GM23338 (cell line): ENCODE results near the gene KRT7. TPM values are rescaled to one million over a fixed set of nuclear protein-coding genes. Genes with fewer than 3 reads are reported as not detected.
A peak's percentile ranks its signal among the peaks of the same experiment; 100 is the strongest.

ENCODE experiments used
- ATAC-seq: fragments of 200-7000 bp; cut with Tn5 transposase; 3 replicates; pipeline ENCODE4 v1.9.1; 2020
- DNase-seq: peaks from one replicate; pipeline ENCODE4 v3.0.0-alpha.2; 2015; ENCODE audit warnings: low spot score
- H2AFZ ChIP-seq: fragments of 200-600 bp; sonication (generic); 2 replicates; pipeline ENCODE4 v1.8.0; 2016; ENCODE audit warnings: antibody characterized with exemption, mild to moderate bottlenecking, moderate library complexity
- H3F3A ChIP-seq: fragments of 200-600 bp; sonication (generic); replicated peaks from 2 replicates; pipeline ENCODE4 v1.8.0; 2017; ENCODE audit warnings: antibody characterized with exemption, mixed run types, low read depth
- H3K27ac ChIP-seq: fragments of 200-600 bp; sonication (generic); 2 replicates; pipeline ENCODE4 v1.6.1; 2016; ENCODE audit warnings: low read depth
- H3K27me3 ChIP-seq: fragments of 200-600 bp; sonication (generic); 2 replicates; pipeline ENCODE4 v1.8.0; 2016; ENCODE audit warnings: mild to moderate bottlenecking, mixed run types, moderate library complexity; ENCODE audit not compliant: insufficient read depth
- H3K36me3 ChIP-seq: fragments of 200-600 bp; sonication (generic); 2 replicates; pipeline ENCODE4 v1.8.0; 2016; ENCODE audit warnings: mild to moderate bottlenecking; ENCODE audit not compliant: insufficient read depth
- H3K4me1 ChIP-seq: fragments of 200-600 bp; sonication (generic); 2 replicates; pipeline ENCODE4 v1.8.0; 2016; ENCODE audit warnings: mild to moderate bottlenecking, moderate library complexity; ENCODE audit not compliant: insufficient read depth
- H3K4me2 ChIP-seq: fragments of 200-600 bp; sonication (generic); 2 replicates; pipeline ENCODE4 v1.7.1; 2017; ENCODE audit warnings: mixed run types
- H3K4me3 ChIP-seq: fragments of 200-600 bp; sonication (generic); 2 replicates; pipeline ENCODE4 v1.6.1; 2016; ENCODE audit warnings: mixed run types
- H3K79me2 ChIP-seq: fragments of 200-600 bp; sonication (generic); replicated peaks from 2 replicates; pipeline ENCODE4 v1.8.0; 2017; ENCODE audit warnings: mild to moderate bottlenecking; ENCODE audit not compliant: insufficient read depth
- H3K9me2 ChIP-seq: fragments of 200-600 bp; sonication (generic); 2 replicates; pipeline ENCODE4 v1.8.0; 2017; ENCODE audit not compliant: insufficient read depth
- H4K20me1 ChIP-seq: fragments of 200-600 bp; sonication (generic); replicated peaks from 2 replicates; pipeline ENCODE4 v1.8.0; 2017; ENCODE audit warnings: mild to moderate bottlenecking; ENCODE audit not compliant: insufficient read depth
- H3K27ac Mint-ChIP-seq: 2 replicates; pipeline ENCODE4 v1.8.0; 2020; ENCODE audit warnings: inconsistent platforms, mild to moderate bottlenecking, moderate library complexity, mixed read lengths
- H3K27me3 Mint-ChIP-seq: 3 replicates; pipeline ENCODE4 v1.8.0; 2022; ENCODE audit warnings: low read depth, mild to moderate bottlenecking, moderate library complexity, mixed read lengths, inconsistent platforms; ENCODE audit not compliant: insufficient read depth, poor library complexity
- H3K36me3 Mint-ChIP-seq: 3 replicates; pipeline ENCODE4 v1.8.0; 2021; ENCODE audit warnings: low read depth, mild to moderate bottlenecking, inconsistent platforms, moderate library complexity, mixed read lengths
- H3K4me1 Mint-ChIP-seq: 3 replicates; pipeline ENCODE4 v1.8.0; 2020; ENCODE audit warnings: mild to moderate bottlenecking, inconsistent platforms, mixed read lengths
- H3K4me3 Mint-ChIP-seq: 3 replicates; pipeline ENCODE4 v1.8.0; 2021; ENCODE audit warnings: moderate library complexity, mild to moderate bottlenecking, inconsistent platforms, mixed read lengths
- H3K9me3 Mint-ChIP-seq: 3 replicates; pipeline ENCODE4 v1.8.0; 2020; ENCODE audit warnings: moderate library complexity, mild to moderate bottlenecking, inconsistent platforms, mixed read lengths
- CREB1 ChIP-seq: fragments of 250-450 bp; sonication (Bioruptor Pico); IDR thresholded peaks from 2 replicates; pipeline ENCODE4 v1.5.0; 2020; ENCODE audit warnings: low read depth, mild to moderate bottlenecking, moderate library complexity
- EZH2 ChIP-seq: fragments of 200-600 bp; sonication (generic); IDR thresholded peaks from one replicate; pipeline ENCODE4 v1.8.0; 2017; ENCODE audit warnings: antibody characterized with exemption, mild to moderate bottlenecking, low read depth; ENCODE audit not compliant: unreplicated experiment
- EZH2phosphoT487 ChIP-seq: fragments of 200-600 bp; sonication (generic); IDR thresholded peaks from one replicate; pipeline ENCODE4 v1.8.1; 2018; ENCODE audit warnings: antibody characterized with exemption; ENCODE audit not compliant: unreplicated experiment
- JUNB ChIP-seq: IDR thresholded peaks from one replicate; pipeline ENCODE4 v1.6.1; 2016; ENCODE audit warnings: antibody characterized with exemption; ENCODE audit not compliant: unreplicated experiment
- STAT1 ChIP-seq: IDR thresholded peaks from one replicate; pipeline ENCODE4 v1.6.1; 2016; ENCODE audit warnings: antibody characterized with exemption; ENCODE audit not compliant: unreplicated experiment
- ZNF114 ChIP-seq: fragments of 250-450 bp; sonication (Bioruptor Pico); IDR thresholded peaks from 2 replicates; pipeline ENCODE4 v1.5.0; 2020; ENCODE audit warnings: mild to moderate bottlenecking, moderate library complexity
- ZNF331 ChIP-seq: fragments of 250-450 bp; sonication (Bioruptor Pico); IDR thresholded peaks from 2 replicates; pipeline ENCODE4 v1.5.0; 2020; ENCODE audit warnings: low read depth, mild to moderate bottlenecking, moderate library complexity
- polyA plus RNA-seq: library from polyadenylated mRNA; unstranded; fragments of >200 nt; fragmentation: Nextera tagmentation; extraction: Ambion mirVana; gene quantifications from 2 replicates; pipeline ENCODE4 v1.2.1, GENCODE V29; 2016
- total RNA-seq: library from RNA; depleted of rRNA; stranded (reverse); fragments of >200 nt; shearing (Covaris generic); gene quantifications from 2 replicates; pipeline ENCODE4 v1.2.3, GENCODE V29; 2014
- TF ChIP-seq, protein P1 (sequence below): fragments of 250-450 bp; sonication (Bioruptor Pico); IDR thresholded peaks from 2 replicates; pipeline ENCODE4 v1.5.0; 2020; ENCODE audit warnings: mild to moderate bottlenecking, moderate library complexity
- TF ChIP-seq, protein P2 (sequence below): IDR thresholded peaks from 2 replicates; pipeline ENCODE4 v1.6.1; 2016; ENCODE audit warnings: antibody characterized with exemption
- TF ChIP-seq, protein P3 (sequence below), 2 experiments: fragments of 200-600 bp in 1 of 2; sonication (generic) in 1 of 2; conservative IDR thresholded peaks; 2 replicates each; pipeline versions ENCODE4 v1.5.1 to v1.6.1; 2016 to 2017; ENCODE audit warnings: antibody characterized with exemption in 2 of 2, low read depth in 2 of 2, mild to moderate bottlenecking in 2 of 2, moderate library complexity in 1 of 2
- TF ChIP-seq, protein P4 (sequence below): IDR thresholded peaks from one replicate; pipeline ENCODE4 v1.6.1; 2018; ENCODE audit warnings: antibody characterized with exemption; ENCODE audit not compliant: unreplicated experiment

Gene KRT7
- total and polyA plus RNA-seq, 2 experiments from 2014 or later, result 6.5 to 9.4 TPM

DNA sequence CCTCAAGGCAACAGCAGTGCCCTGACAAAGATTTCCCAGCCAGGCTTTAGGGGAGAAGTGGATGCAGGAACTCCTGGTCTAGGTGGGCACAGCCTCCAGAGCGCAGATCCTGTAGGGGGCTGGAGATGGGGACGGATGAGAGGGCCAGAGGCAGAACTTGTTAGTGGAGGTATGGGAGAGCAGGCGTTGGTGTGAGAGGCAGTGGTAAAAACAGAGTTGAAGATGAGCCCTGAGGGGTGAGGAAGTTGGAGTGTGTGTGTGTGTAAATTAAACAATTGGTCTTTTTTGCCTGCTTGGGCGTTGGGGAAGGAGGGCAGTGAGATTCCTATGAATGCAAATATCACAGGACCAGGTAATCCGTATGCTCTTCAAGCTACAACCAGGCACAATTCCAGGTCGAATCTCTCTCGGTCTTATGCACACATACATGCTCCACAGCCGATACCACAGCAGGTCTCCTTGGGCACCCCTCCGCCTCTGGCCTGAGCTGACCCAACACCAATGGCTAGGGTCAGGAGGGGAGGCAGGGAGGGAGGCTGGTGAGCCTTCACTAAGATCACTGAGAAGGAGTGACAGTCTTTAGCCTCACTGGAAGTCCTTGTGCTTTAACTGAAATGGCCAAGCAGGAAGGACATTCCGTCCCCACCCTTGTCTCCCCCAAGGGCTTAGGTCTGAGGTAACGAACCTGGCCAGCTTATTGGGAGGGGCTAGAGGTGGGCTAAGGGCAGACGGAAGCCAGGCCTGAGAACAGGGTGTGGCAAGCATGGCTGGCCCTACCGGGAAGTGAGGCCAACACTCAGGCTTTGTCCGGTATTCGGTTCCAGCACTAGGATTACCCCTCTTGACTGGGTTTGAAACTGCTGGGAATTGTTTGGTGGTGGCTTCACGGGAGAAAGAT, 1.5 kb upstream of the KRT7 start (continued):
- TF ChIP-seq, protein P1, sequence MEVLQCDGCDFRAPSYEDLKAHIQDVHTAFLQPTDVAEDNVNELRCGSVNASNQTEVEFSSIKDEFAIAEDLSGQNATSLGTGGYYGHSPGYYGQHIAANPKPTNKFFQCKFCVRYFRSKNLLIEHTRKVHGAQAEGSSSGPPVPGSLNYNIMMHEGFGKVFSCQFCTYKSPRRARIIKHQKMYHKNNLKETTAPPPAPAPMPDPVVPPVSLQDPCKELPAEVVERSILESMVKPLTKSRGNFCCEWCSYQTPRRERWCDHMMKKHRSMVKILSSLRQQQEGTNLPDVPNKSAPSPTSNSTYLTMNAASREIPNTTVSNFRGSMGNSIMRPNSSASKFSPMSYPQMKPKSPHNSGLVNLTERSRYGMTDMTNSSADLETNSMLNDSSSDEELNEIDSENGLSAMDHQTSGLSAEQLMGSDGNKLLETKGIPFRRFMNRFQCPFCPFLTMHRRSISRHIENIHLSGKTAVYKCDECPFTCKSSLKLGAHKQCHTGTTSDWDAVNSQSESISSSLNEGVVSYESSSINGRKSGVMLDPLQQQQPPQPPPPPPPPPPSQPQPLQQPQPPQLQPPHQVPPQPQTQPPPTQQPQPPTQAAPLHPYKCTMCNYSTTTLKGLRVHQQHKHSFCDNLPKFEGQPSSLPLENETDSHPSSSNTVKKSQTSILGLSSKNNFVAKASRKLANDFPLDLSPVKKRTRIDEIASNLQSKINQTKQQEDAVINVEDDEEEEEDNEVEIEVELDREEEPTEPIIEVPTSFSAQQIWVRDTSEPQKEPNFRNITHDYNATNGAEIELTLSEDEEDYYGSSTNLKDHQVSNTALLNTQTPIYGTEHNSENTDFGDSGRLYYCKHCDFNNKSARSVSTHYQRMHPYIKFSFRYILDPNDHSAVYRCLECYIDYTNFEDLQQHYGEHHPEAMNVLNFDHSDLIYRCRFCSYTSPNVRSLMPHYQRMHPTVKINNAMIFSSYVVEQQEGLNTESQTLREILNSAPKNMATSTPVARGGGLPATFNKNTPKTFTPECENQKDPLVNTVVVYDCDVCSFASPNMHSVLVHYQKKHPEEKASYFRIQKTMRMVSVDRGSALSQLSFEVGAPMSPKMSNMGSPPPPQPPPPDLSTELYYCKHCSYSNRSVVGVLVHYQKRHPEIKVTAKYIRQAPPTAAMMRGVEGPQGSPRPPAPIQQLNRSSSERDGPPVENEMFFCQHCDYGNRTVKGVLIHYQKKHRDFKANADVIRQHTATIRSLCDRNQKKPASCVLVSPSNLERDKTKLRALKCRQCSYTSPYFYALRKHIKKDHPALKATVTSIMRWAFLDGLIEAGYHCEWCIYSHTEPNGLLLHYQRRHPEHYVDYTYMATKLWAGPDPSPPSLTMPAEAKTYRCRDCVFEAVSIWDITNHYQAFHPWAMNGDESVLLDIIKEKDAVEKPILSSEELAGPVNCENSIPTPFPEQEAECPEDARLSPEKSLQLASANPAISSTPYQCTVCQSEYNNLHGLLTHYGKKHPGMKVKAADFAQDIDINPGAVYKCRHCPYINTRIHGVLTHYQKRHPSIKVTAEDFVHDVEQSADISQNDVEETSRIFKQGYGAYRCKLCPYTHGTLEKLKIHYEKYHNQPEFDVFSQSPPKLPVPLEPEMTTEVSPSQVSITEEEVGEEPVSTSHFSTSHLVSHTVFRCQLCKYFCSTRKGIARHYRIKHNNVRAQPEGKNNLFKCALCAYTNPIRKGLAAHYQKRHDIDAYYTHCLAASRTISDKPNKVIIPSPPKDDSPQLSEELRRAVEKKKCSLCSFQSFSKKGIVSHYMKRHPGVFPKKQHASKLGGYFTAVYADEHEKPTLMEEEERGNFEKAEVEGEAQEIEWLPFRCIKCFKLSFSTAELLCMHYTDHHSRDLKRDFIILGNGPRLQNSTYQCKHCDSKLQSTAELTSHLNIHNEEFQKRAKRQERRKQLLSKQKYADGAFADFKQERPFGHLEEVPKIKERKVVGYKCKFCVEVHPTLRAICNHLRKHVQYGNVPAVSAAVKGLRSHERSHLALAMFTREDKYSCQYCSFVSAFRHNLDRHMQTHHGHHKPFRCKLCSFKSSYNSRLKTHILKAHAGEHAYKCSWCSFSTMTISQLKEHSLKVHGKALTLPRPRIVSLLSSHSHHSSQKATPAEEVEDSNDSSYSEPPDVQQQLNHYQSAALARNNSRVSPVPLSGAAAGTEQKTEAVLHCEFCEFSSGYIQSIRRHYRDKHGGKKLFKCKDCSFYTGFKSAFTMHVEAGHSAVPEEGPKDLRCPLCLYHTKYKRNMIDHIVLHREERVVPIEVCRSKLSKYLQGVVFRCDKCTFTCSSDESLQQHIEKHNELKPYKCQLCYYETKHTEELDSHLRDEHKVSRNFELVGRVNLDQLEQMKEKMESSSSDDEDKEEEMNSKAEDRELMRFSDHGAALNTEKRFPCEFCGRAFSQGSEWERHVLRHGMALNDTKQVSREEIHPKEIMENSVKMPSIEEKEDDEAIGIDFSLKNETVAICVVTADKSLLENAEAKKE (CRISPR knock-in tag), result no peak

DNA sequence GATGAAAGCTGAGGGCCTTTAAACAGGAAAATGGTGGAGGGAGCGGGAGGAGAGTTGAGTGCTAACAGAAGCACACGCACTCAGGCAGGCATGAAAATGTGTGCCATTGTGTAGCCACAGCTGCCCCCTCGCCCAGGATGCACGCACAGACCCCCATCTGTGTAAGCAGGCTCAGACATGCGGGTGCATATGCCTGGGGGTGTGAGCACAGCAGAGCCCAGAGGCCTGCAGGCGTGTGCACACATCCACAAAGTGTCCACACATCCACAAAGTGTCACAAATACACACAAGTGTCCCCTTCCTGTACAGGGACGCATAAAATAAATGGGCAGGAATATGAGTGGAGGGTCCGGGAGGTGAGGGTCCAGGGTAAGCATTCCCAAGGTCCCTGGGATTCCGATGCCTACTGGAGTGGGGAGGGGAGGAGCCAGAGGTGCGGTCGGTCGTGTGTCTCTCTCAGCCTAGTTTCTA, 805 bp upstream of the KRT7 start:
- no peaks in the 10 kb centered on the region for H4K20me1 ChIP-seq
- ATAC-seq (no peak; the same call in 2 of the 3 replicates), DNase-seq (no peak)
- peak overlapping the region; percentile 90 for H3K4me2 ChIP-seq
- peaks cover 45% of the 10 kb centered on the region for H3K27me3 Mint-ChIP-seq
- no peaks in the 10 kb centered on the region for H3K9me3 Mint-ChIP-seq
- H3K4me1 Mint-ChIP-seq, result peaks cover 43% of the 10 kb centered on the region
- H3K36me3 ChIP-seq, result no peaks in the 10 kb centered on the region
- H3F3A ChIP-seq, result no peaks in the 10 kb centered on the region
- H3K4me3 Mint-ChIP-seq, result peak overlapping the region; percentile 79
- no peak overlapping the region for H3K27ac ChIP-seq
- no peaks in the 10 kb centered on the region for H3K9me2 ChIP-seq
- H3K4me1 ChIP-seq, result peaks cover 26% of the 10 kb centered on the region
- H3K27me3 ChIP-seq, result peaks cover 37% of the 10 kb centered on the region
- no peak overlapping the region for H3K27ac Mint-ChIP-seq
- peaks cover 5% of the 10 kb centered on the region for H3K36me3 Mint-ChIP-seq
- H3K79me2 ChIP-seq, result no peaks in the 10 kb centered on the region
- H3K4me3 ChIP-seq, result peak overlapping the region; percentile 65
- peak overlapping the region; percentile 97 for H2AFZ ChIP-seq
- TF ChIP-seq JUNB (no peak), EZH2phosphoT487 (no peak), STAT1 (no peak), ZNF331 (CRISPR knock-in tag) (no peak), ZNF114 (CRISPR knock-in tag) (no peak), EZH2 (no peak), CREB1 (CRISPR knock-in tag) (no peak)
- TF ChIP-seq, protein P2, sequence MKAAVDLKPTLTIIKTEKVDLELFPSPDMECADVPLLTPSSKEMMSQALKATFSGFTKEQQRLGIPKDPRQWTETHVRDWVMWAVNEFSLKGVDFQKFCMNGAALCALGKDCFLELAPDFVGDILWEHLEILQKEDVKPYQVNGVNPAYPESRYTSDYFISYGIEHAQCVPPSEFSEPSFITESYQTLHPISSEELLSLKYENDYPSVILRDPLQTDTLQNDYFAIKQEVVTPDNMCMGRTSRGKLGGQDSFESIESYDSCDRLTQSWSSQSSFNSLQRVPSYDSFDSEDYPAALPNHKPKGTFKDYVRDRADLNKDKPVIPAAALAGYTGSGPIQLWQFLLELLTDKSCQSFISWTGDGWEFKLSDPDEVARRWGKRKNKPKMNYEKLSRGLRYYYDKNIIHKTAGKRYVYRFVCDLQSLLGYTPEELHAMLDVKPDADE, result no peak
- TF ChIP-seq, protein P3, sequence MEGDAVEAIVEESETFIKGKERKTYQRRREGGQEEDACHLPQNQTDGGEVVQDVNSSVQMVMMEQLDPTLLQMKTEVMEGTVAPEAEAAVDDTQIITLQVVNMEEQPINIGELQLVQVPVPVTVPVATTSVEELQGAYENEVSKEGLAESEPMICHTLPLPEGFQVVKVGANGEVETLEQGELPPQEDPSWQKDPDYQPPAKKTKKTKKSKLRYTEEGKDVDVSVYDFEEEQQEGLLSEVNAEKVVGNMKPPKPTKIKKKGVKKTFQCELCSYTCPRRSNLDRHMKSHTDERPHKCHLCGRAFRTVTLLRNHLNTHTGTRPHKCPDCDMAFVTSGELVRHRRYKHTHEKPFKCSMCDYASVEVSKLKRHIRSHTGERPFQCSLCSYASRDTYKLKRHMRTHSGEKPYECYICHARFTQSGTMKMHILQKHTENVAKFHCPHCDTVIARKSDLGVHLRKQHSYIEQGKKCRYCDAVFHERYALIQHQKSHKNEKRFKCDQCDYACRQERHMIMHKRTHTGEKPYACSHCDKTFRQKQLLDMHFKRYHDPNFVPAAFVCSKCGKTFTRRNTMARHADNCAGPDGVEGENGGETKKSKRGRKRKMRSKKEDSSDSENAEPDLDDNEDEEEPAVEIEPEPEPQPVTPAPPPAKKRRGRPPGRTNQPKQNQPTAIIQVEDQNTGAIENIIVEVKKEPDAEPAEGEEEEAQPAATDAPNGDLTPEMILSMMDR (conservative IDR thresholded peaks at IDR 0.05; ENCODE audit: low read depth in 2 of 2), result no peak
- TF ChIP-seq, protein P4, sequence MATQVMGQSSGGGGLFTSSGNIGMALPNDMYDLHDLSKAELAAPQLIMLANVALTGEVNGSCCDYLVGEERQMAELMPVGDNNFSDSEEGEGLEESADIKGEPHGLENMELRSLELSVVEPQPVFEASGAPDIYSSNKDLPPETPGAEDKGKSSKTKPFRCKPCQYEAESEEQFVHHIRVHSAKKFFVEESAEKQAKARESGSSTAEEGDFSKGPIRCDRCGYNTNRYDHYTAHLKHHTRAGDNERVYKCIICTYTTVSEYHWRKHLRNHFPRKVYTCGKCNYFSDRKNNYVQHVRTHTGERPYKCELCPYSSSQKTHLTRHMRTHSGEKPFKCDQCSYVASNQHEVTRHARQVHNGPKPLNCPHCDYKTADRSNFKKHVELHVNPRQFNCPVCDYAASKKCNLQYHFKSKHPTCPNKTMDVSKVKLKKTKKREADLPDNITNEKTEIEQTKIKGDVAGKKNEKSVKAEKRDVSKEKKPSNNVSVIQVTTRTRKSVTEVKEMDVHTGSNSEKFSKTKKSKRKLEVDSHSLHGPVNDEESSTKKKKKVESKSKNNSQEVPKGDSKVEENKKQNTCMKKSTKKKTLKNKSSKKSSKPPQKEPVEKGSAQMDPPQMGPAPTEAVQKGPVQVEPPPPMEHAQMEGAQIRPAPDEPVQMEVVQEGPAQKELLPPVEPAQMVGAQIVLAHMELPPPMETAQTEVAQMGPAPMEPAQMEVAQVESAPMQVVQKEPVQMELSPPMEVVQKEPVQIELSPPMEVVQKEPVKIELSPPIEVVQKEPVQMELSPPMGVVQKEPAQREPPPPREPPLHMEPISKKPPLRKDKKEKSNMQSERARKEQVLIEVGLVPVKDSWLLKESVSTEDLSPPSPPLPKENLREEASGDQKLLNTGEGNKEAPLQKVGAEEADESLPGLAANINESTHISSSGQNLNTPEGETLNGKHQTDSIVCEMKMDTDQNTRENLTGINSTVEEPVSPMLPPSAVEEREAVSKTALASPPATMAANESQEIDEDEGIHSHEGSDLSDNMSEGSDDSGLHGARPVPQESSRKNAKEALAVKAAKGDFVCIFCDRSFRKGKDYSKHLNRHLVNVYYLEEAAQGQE, result no peak
